ENCODE data around the gene MAN1A1. TPM values are rescaled to one million over a fixed set of nuclear protein-coding genes. Genes with fewer than 3 reads are reported as not detected.

Gene MAN1A1
- total and polyA plus RNA-seq, 2 of the 8 experiments (the other 6 are each of a cell fraction or from before 2014, with no cell fraction given) = 1.8 to 5.4 TPM

DNA sequence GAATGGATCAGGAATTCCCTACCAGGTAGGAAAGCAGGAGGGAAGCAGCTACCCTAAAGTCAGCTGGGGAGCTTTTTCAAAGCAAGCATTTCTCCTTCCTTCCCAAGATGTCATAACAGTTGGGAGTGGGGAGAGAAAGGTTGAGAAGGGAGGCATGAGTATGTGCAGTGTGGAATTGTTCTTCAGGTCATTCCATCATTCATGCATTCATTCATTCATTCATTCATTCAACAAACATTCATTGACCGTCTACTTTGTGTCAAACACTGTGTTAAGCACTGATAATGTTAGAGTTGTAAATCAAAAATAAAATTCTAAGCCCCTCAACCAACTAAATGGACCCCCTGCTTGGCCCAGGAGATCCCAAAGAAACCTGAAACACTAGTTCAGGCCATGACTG lies 221.9 kb downstream of the MAN1A1 start:
- no peak overlapping the region for H3K27ac ChIP-seq (ENCODE audit: low read depth, low read length)
- H3K79me2 ChIP-seq (ENCODE audit: control insufficient read depth in 1 of 2, insufficient read depth in 2 of 2, low read length in 2 of 2) = no peaks in the 10 kb centered on the region
- no peak overlapping the region for H3K23ac ChIP-seq (ENCODE audit: insufficient read length)
- H3K56ac ChIP-seq (replicated peaks; ENCODE audit: insufficient read length, low read depth, low read length) = no peak overlapping the region
- no peak overlapping the region for H2BK20ac ChIP-seq (ENCODE audit: low read length)
- H3K18ac ChIP-seq (ENCODE audit: extremely low read depth, low read length) = no peak overlapping the region
- ChIA-PET CTCF (ENCODE audit: partially characterized antibody) (interaction anchor here (0.8 to 1.5 kb wide), 2 partner anchors 10 to 17 kb away, joined by 3 to 6 read pairs; no protein-coding TSS in a partner anchor), POLR2A (ENCODE audit: partially characterized antibody) (no interaction called here)
- no peak overlapping the region for H3K4me2 ChIP-seq (ENCODE audit: insufficient read depth in 1 of 2, low read depth in 2 of 2, low read length in 2 of 2)
- H3K36me3 ChIP-seq (ENCODE audit: control insufficient read depth in 2 of 4, insufficient read depth in 4 of 4, low read length in 3 of 4) = no peaks in the 10 kb centered on the region
- no peak overlapping the region for H2BK15ac ChIP-seq (ENCODE audit: low read length)
- peaks cover 0 to 4% (median 3%) of the 10 kb centered on the region in 4 experiments; a peak in 5 of 7 replicates for H3K4me1 ChIP-seq (replicated peaks in 1 of 4; ENCODE audit: control insufficient read depth in 3 of 4, insufficient read depth in 4 of 4, low read length in 3 of 4)
- no peak for FAIRE-seq
- no peak overlapping the region for H3K4me3 ChIP-seq (ENCODE audit: extremely low read depth in 1 of 4, insufficient read depth in 2 of 4, low read depth in 3 of 4, low read length in 4 of 4)
- 0 out of 4 replicates have a peak, but pooled peaks cover 0 to 4% of the 10 kb centered on the region in 2 experiments for H3K9me3 ChIP-seq (ENCODE audit: insufficient read depth in 2 of 2, low read depth in 1 of 2, low read length in 1 of 2)
- WGBS, 2 experiments (ENCODE audit: extremely low coverage in 1 of 2, insufficient coverage in 1 of 2, insufficient read length in 1 of 2, insufficient replicate concordance in 2 of 2, low coverage in 1 of 2, low lambda C conversion rate in 2 of 2, missing lambda C conversion rate in 1 of 2) = 100% methylated on average over 1 of the region's 1 CpG; no CpG with 5 or more reads in 1 of the 2 experiments
- no peak for DNase-seq (ENCODE audit: low read depth in 1 of 2, low spot score in 2 of 2)
- no peak overlapping the region for H4K8ac ChIP-seq (ENCODE audit: extremely low read depth, insufficient read depth, low read length)
- no peak overlapping the region for H3K14ac ChIP-seq (ENCODE audit: insufficient read length)
- H2BK12ac ChIP-seq (ENCODE audit: low read depth, low read length) = no peak overlapping the region
- no peaks in the 10 kb centered on the region for H3K79me1 ChIP-seq (ENCODE audit: low read depth, low read length)
- no peaks in the 10 kb centered on the region for H3K27me3 ChIP-seq (replicated peaks in 1 of 4; ENCODE audit: control insufficient read depth in 3 of 4, extremely low read depth in 1 of 4, insufficient read depth in 3 of 4, low read length in 3 of 4)
- H2BK5ac ChIP-seq (ENCODE audit: low read depth, low read length) = no peak overlapping the region
- H2AK5ac ChIP-seq (ENCODE audit: low read depth, low read length) = no peak overlapping the region
- no peaks in the 10 kb centered on the region for H3K23me2 ChIP-seq (ENCODE audit: low read depth, low read length)
- H4K91ac ChIP-seq (replicated peaks; ENCODE audit: insufficient read length, low read length) = no peak overlapping the region
- H3K9ac ChIP-seq (replicated peaks in 1 of 4; ENCODE audit: extremely low read depth in 1 of 4, low read depth in 3 of 4, low read length in 3 of 4) = no peak overlapping the region
- H2AFZ ChIP-seq (ENCODE audit: low read length) = no peak overlapping the region
- no peak overlapping the region for H3K4ac ChIP-seq (replicated peaks; ENCODE audit: insufficient read length, low read depth, low read length)
- no peaks in the 10 kb centered on the region for H4K20me1 ChIP-seq (replicated peaks in 1 of 2; ENCODE audit: control insufficient read depth in 1 of 2, insufficient read depth in 2 of 2, low read length in 2 of 2)
- no peak overlapping the region for H4K5ac ChIP-seq (ENCODE audit: insufficient read length, low read depth, low read length)
- no peak overlapping the region for H2BK120ac ChIP-seq (replicated peaks; ENCODE audit: low read depth, low read length)
- no peak for TF ChIP-seq KDM1A (IDR thresholded peaks at IDR 0.05; ENCODE audit: borderline replicate concordance, low read length)
